ENCODE data around the gene DCST1. TPM values are rescaled to one million over a fixed set of nuclear protein-coding genes. Genes with fewer than 3 reads are reported as not detected.
A peak's percentile ranks its signal among the peaks of the same experiment; 100 is the strongest.

Gene DCST1
- total and polyA plus RNA-seq, 2 donors (not counting 1 experiment from before 2014, with no cell fraction given), result 0.22 TPM; not detected in 1

DNA sequence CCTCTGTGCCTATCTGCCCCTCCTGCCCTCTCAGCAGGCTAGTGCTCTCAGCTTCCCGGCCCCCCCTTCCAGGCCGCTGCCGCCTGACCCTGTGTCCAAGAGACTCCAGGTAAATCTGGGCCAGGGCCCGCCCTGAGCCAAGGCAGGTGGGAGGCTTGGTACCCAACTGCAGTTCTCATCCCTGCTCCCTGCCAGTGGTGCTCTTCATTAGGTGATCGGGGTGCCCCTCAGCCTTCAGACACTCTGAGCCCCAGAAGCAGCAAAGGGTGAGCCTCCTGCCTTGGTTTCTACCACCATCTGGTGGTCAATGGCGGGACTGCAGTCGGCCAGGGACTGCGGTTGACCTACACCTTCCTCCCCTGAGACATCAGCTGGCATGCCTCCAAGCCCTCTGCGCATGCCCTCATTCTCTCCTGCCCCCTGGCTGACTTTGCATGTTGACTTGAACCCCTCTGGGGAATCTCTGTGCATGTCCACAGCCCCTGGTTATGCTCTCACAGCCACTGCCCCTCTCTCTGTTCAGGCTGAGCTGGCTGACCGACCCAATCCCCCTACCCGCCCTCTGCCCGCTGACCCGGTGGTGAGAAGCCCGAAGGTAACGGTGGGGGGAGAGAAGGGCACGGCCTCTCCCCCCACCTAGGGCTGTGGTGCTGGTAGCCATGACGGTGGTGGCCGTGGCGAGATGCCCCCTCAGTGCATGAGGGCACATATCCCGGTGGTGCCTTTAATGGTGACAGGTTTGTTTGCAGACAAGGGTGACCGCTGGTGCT, 27.9 kb downstream of the DCST1 start:
- ATAC-seq (ENCODE audit: low read depth), result peak; percentile 65
- peaks cover 30% of the 10 kb centered on the region for H4K20me1 ChIP-seq (ENCODE audit: control insufficient read depth, insufficient read depth, low read length, poor library complexity, severe bottlenecking)
- Mint-ChIP-seq H3K9me3 (ENCODE audit: insufficient read depth) (no peaks in the 10 kb centered on the region), H3K4me1 (peaks cover 36% of the 10 kb centered on the region), H3K4me3 (peak overlapping the region; percentile 85), H3K27me3 (no peaks in the 10 kb centered on the region), H3K27ac (peak overlapping the region; percentile 86)
- peaks cover 0 to 3% (median 0%) of the 10 kb centered on the region in 4 experiments for H3K27me3 ChIP-seq (replicated peaks in 1 of 4; ENCODE audit: control extremely low read depth in 1 of 4, control insufficient read depth in 3 of 4, insufficient read depth in 4 of 4, low read length in 3 of 4)
- H3K27ac ChIP-seq (ENCODE audit: low read length in 2 of 2), result no peak overlapping the region
- peak; percentile 97 for DNase-seq
- H3K79me2 ChIP-seq (ENCODE audit: control insufficient read depth, insufficient read depth, low read length), result peaks cover 24% of the 10 kb centered on the region
- peak overlapping the region; percentile 96 for H3K4me2 ChIP-seq (replicated peaks; ENCODE audit: low read depth, low read length, poor library complexity, severe bottlenecking)
- POLR2A ChIA-PET, result interaction anchor here (0.7 to 1.7 kb wide), 6 partner anchors 9 to 190 kb away, joined by 3 to 8 read pairs (median 4); partner anchors contain the start of gene ADAM15
- H3K4me1 ChIP-seq (ENCODE audit: control insufficient read depth in 2 of 2, insufficient read depth in 2 of 2, low read length in 2 of 2), result peaks cover 27 to 41% of the 10 kb centered on the region in 2 donors
- H3K9ac ChIP-seq (ENCODE audit: low read length), result no peak overlapping the region
- intact Hi-C loops (cut with micrococcal nuclease), result loop anchor here (1.0 to 10.0 kb wide), 9 partner anchors 10 to 1389 kb away; partner anchors contain the start of genes ADAM15, ADAR and ILF2
- H2AFZ ChIP-seq (ENCODE audit: insufficient read depth, low read depth, low read length, poor library complexity, severe bottlenecking), result no peak overlapping the region
- H3K9me3 ChIP-seq (ENCODE audit: control extremely low read depth in 1 of 3, control insufficient read depth in 2 of 3, insufficient read depth in 1 of 3, low read length in 2 of 3), result no peaks in the 10 kb centered on the region
- CTCF ChIA-PET, result interaction anchor here (0.5 to 20.2 kb wide), 37 partner anchors 10 to 583 kb away, joined by 3 to 370 read pairs (median 5); partner anchors contain the start of genes ADAM15, EFNA3, KRTCAP2 and PBXIP1
- H3K4me3 ChIP-seq (ENCODE audit: control extremely low read depth in 1 of 5, extremely low read depth in 1 of 5, insufficient read depth in 1 of 5, low read depth in 2 of 5, low read length in 4 of 5), result peak overlapping the region in 2 of 5 experiments; percentile 7 to 38
- peaks cover 0 to 7% of the 10 kb centered on the region in 2 experiments for H3K36me3 ChIP-seq (replicated peaks in 1 of 2; ENCODE audit: control extremely low read depth in 1 of 2, control insufficient read depth in 1 of 2, extremely low read depth in 1 of 2, insufficient read depth in 2 of 2, low read length in 1 of 2)
- TF ChIP-seq EZH2 (IDR thresholded peaks at IDR 0.05; ENCODE audit: borderline replicate concordance, insufficient read depth, low read depth, low read length, poor library complexity, severe bottlenecking), result no peak
- TF ChIP-seq, protein P1, sequence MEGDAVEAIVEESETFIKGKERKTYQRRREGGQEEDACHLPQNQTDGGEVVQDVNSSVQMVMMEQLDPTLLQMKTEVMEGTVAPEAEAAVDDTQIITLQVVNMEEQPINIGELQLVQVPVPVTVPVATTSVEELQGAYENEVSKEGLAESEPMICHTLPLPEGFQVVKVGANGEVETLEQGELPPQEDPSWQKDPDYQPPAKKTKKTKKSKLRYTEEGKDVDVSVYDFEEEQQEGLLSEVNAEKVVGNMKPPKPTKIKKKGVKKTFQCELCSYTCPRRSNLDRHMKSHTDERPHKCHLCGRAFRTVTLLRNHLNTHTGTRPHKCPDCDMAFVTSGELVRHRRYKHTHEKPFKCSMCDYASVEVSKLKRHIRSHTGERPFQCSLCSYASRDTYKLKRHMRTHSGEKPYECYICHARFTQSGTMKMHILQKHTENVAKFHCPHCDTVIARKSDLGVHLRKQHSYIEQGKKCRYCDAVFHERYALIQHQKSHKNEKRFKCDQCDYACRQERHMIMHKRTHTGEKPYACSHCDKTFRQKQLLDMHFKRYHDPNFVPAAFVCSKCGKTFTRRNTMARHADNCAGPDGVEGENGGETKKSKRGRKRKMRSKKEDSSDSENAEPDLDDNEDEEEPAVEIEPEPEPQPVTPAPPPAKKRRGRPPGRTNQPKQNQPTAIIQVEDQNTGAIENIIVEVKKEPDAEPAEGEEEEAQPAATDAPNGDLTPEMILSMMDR (IDR thresholded peaks at IDR 0.05), result peak; percentile 87
- 47% methylated on average over 20 of the region's 21 CpGs for WGBS (ENCODE audit: insufficient coverage)

Data from B cell (primary cell).